ENCODE results near the gene TAF4B. TPM values are rescaled to one million over a fixed set of nuclear protein-coding genes. Genes with fewer than 3 reads are reported as not detected.

TAF4B gene
- total and polyA plus RNA-seq, 4 donors = 0.10 to 4.3 (median 0.30) TPM

DNA sequence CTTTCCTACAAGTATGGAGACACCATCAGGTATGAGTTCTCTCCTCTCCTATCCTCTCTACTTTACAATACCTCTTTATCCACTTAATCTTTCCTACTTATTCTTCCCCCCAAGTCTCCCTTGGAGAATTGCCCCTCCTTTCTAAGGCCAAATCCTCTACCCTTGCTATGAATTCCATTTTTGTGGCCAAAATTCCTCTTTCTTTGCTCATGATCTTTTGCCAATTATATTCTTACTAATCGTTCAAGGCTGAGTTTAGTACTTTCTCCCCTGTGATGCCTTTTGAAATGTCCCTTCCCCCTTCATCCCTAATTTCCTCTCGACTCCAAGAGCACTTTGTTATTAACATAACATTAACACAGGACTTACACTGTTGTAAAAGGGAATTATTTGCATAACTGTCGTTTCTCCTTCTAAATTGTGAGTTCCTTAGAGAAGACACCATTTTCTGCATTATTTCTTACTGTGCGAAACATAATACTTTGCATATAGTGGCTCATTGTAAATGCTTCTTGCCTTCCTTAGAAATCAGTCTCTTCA, 188.7 kb downstream of the TAF4B start:
- Histone ChIP-seq H3K36me3 (ENCODE audit: control insufficient read depth in 4 of 4, insufficient read depth in 3 of 4, low read depth in 1 of 4, low read length in 3 of 4) (no peaks in the 10 kb centered on the region), H3K27ac (ENCODE audit: low read depth in 1 of 2, low read length in 2 of 2) (no peak overlapping the region), H3K27me3 (ENCODE audit: control insufficient read depth in 4 of 4, insufficient read depth in 4 of 4, low read length in 3 of 4) (no peaks in the 10 kb centered on the region), H3K4me3 (ENCODE audit: low read depth in 1 of 3, low read length in 3 of 3) (no peak overlapping the region), H3K9me3 (ENCODE audit: control insufficient read depth in 4 of 4, low read length in 3 of 4) (no peaks in the 10 kb centered on the region), H3K9ac (ENCODE audit: low read depth in 1 of 2, low read length in 2 of 2) (no peak overlapping the region), H3K4me1 (ENCODE audit: control insufficient read depth in 4 of 4, insufficient read depth in 4 of 4, low read length in 3 of 4) (no peaks in the 10 kb centered on the region)
- TF ChIP-seq FOXA2 (IDR thresholded peaks at IDR 0.05) = no peak
- no peak for TF ChIP-seq NR2F2 (IDR thresholded peaks at IDR 0.05)
- TF ChIP-seq RAD21 (IDR thresholded peaks at IDR 0.05) = no peak
- no peak for TF ChIP-seq TAF1 (conservative IDR thresholded peaks at IDR 0.05)
- WGBS = 45% methylated on average over 4 of the region's 4 CpGs
- no peak for DNase-seq (ENCODE audit: low spot score)

DNA sequence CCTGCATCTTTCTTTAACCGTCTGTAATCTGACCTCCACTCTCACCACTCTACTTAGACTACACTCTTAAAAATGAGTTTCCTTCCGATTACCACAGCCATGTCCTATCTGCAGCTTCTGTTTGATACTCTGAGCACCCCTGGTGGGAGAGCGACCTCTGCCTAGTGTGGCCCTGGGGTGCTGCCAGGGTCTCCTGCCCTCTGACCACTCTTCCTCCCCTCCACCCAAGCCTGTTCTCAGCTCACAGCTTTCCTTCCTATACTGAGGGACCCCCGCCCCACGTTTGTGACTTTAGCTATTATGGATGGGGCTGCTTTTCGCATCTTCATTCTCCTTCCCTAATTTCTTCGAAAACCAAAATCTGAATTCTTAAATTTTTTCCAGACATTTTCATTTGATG, 189.4 kb downstream of the TAF4B start:
- Histone ChIP-seq H3K36me3 (ENCODE audit: control insufficient read depth in 4 of 4, insufficient read depth in 3 of 4, low read depth in 1 of 4, low read length in 3 of 4) (no peaks in the 10 kb centered on the region), H3K9me3 (ENCODE audit: control insufficient read depth in 4 of 4, low read length in 3 of 4) (no peaks in the 10 kb centered on the region), H3K4me1 (ENCODE audit: control insufficient read depth in 4 of 4, insufficient read depth in 4 of 4, low read length in 3 of 4) (no peaks in the 10 kb centered on the region), H3K9ac (ENCODE audit: low read depth in 1 of 2, low read length in 2 of 2) (no peak overlapping the region), H3K27me3 (ENCODE audit: control insufficient read depth in 4 of 4, insufficient read depth in 4 of 4, low read length in 3 of 4) (no peaks in the 10 kb centered on the region), H3K27ac (ENCODE audit: low read depth in 1 of 2, low read length in 2 of 2) (no peak overlapping the region), H3K4me3 (ENCODE audit: low read depth in 1 of 3, low read length in 3 of 3) (no peak overlapping the region)
- no peak for TF ChIP-seq GABPA (IDR thresholded peaks at IDR 0.05 in 1 of 2, conservative IDR thresholded peaks at IDR 0.05 in 1 of 2)
- no peak for DNase-seq (ENCODE audit: low spot score)
- WGBS = 69% methylated on average over 7 of the region's 7 CpGs

DNA sequence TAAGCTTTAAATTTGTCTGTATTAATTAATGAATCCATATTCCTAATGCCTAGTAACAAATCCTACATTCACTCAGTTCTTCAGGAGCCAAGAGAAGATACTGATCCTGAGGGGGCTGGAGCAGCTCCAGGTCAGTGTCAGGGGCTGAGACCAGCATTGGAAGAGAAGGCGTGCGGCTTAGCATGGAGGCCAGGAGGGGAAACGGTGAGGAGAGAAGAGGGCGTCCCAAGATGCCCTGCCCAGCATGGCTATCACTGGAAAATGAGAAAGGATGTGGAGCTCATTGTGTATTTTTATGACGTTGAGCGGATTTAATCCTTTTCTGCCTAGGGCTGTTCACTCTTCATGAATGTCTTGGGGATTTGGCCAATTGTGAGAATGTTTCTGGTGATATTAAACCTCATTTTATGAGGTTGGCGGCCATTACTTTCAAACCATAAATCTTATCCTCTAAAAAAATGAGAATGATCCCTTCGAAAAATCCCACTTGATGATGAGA, 190.5 kb downstream of the TAF4B start:
- Histone ChIP-seq H3K9ac (ENCODE audit: low read depth in 1 of 2, low read length in 2 of 2) (no peak overlapping the region), H3K36me3 (ENCODE audit: control insufficient read depth in 4 of 4, insufficient read depth in 3 of 4, low read depth in 1 of 4, low read length in 3 of 4) (no peaks in the 10 kb centered on the region), H3K27ac (ENCODE audit: low read depth in 1 of 2, low read length in 2 of 2) (no peak overlapping the region), H3K9me3 (ENCODE audit: control insufficient read depth in 4 of 4, low read length in 3 of 4) (no peaks in the 10 kb centered on the region), H3K4me1 (ENCODE audit: control insufficient read depth in 4 of 4, insufficient read depth in 4 of 4, low read length in 3 of 4) (no peaks in the 10 kb centered on the region), H3K27me3 (ENCODE audit: control insufficient read depth in 4 of 4, insufficient read depth in 4 of 4, low read length in 3 of 4) (no peaks in the 10 kb centered on the region), H3K4me3 (ENCODE audit: low read depth in 1 of 3, low read length in 3 of 3) (no peak overlapping the region)
- TF ChIP-seq JUND (IDR thresholded peaks at IDR 0.05) = no peak
- TF ChIP-seq, protein P1, sequence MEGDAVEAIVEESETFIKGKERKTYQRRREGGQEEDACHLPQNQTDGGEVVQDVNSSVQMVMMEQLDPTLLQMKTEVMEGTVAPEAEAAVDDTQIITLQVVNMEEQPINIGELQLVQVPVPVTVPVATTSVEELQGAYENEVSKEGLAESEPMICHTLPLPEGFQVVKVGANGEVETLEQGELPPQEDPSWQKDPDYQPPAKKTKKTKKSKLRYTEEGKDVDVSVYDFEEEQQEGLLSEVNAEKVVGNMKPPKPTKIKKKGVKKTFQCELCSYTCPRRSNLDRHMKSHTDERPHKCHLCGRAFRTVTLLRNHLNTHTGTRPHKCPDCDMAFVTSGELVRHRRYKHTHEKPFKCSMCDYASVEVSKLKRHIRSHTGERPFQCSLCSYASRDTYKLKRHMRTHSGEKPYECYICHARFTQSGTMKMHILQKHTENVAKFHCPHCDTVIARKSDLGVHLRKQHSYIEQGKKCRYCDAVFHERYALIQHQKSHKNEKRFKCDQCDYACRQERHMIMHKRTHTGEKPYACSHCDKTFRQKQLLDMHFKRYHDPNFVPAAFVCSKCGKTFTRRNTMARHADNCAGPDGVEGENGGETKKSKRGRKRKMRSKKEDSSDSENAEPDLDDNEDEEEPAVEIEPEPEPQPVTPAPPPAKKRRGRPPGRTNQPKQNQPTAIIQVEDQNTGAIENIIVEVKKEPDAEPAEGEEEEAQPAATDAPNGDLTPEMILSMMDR (IDR thresholded peaks at IDR 0.05; ENCODE audit: low read depth, low read length, missing input control) = no peak
- WGBS = 92% methylated on average over 8 of the region's 8 CpGs
- no peak for DNase-seq (ENCODE audit: low spot score)

DNA sequence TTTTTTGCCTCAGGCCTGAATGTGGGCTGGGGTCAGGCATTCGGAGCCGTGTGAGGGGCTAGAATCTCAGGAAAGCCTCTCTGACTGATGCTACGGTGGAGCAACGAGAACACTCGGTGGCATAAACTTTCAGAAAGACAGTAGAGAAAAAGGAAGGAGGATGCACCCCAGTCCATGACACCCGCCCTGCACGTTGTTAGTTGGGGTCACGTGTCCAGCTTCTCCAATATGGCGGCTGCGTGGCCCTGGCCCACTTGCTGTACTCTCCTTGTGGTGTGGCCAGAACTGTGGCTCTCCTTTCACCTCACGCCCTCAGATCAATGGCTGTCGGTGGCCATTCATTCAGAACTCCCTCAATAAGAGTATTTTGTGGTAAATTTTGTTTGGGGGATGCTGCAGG, 190.9 kb downstream of the TAF4B start:
- Histone ChIP-seq H3K9me3 (ENCODE audit: control insufficient read depth in 4 of 4, low read length in 3 of 4) (no peaks in the 10 kb centered on the region), H3K36me3 (ENCODE audit: control insufficient read depth in 4 of 4, insufficient read depth in 3 of 4, low read depth in 1 of 4, low read length in 3 of 4) (no peaks in the 10 kb centered on the region), H3K27me3 (ENCODE audit: control insufficient read depth in 4 of 4, insufficient read depth in 4 of 4, low read length in 3 of 4) (no peaks in the 10 kb centered on the region), H3K9ac (ENCODE audit: low read depth in 1 of 2, low read length in 2 of 2) (no peak overlapping the region), H3K4me3 (ENCODE audit: low read depth in 1 of 3, low read length in 3 of 3) (no peak overlapping the region), H3K27ac (ENCODE audit: low read depth in 1 of 2, low read length in 2 of 2) (no peak overlapping the region), H3K4me1 (ENCODE audit: control insufficient read depth in 4 of 4, insufficient read depth in 4 of 4, low read length in 3 of 4) (no peaks in the 10 kb centered on the region)
- TF ChIP-seq HNF4G (IDR thresholded peaks at IDR 0.05) (no peak), GABPA (IDR thresholded peaks at IDR 0.05 in 1 of 2, conservative IDR thresholded peaks at IDR 0.05 in 1 of 2) (no peak)
- WGBS = 91% methylated on average over 12 of the region's 12 CpGs
- DNase-seq (ENCODE audit: low spot score) = no peak
